Measurements from ENCODE around the gene MAGI2. TPM values are rescaled to one million over a fixed set of nuclear protein-coding genes. Genes with fewer than 3 reads are reported as not detected.

Gene MAGI2
- total RNA-seq, 2 experiments from 2014 or later: 0.03 to 0.17 TPM

GRCh38 chr7:78605119-78605518, 848.3 kb downstream of the MAGI2 start:
- Histone ChIP-seq H2AFZ (ENCODE audit: low read length) (no peak overlapping the region), H3K36me3 (ENCODE audit: insufficient read depth, low read length) (no peaks in the 10 kb centered on the region), H3K4me3 (ENCODE audit: low read depth, low read length, poor library complexity, severe bottlenecking) (no peak overlapping the region), H3K27ac (ENCODE audit: low read depth, low read length, poor library complexity, severe bottlenecking) (no peak overlapping the region), H4K20me1 (ENCODE audit: insufficient read depth, low read length) (no peaks in the 10 kb centered on the region), H3K9me2 (ENCODE audit: insufficient read depth, low read length) (no peaks in the 10 kb centered on the region), H3K79me2 (ENCODE audit: insufficient read depth, low read depth, low read length) (no peaks in the 10 kb centered on the region), H3K4me2 (ENCODE audit: low read length) (no peak overlapping the region), H3K9me3 (ENCODE audit: low read length) (no peaks in the 10 kb centered on the region), H3K4me1 (ENCODE audit: insufficient read depth, low read length, poor library complexity, severe bottlenecking) (no peaks in the 10 kb centered on the region)
- no peak for DNase-seq (ENCODE audit: low spot score)
- intact Hi-C loops (cut with micrococcal nuclease; ENCODE audit: unreplicated experiment): no loop called here
- no peak for TF ChIP-seq EZH2phosphoT487 (IDR thresholded peaks at IDR 0.05; ENCODE audit: borderline replicate concordance, low read depth, low read length)
- no peak for TF ChIP-seq CTCF (conservative IDR thresholded peaks at IDR 0.05; ENCODE audit: low read length)
- ChIA-PET CTCF (ENCODE audit: unreplicated experiment) (no interaction called here), POLR2A (no interaction called here)
- BruUV-seq (replicated peaks): no TSS peak

GRCh38 chr7:78601728-78602127, 851.7 kb downstream of the MAGI2 start:
- no peak overlapping the region for H3K27ac ChIP-seq (ENCODE audit: low read depth, low read length, poor library complexity, severe bottlenecking)
- no peaks in the 10 kb centered on the region for H3K4me1 ChIP-seq (ENCODE audit: insufficient read depth, low read length, poor library complexity, severe bottlenecking)
- no peaks in the 10 kb centered on the region for H3K9me3 ChIP-seq (ENCODE audit: low read length)
- no peaks in the 10 kb centered on the region for H3K79me2 ChIP-seq (ENCODE audit: insufficient read depth, low read depth, low read length)
- H3K4me2 ChIP-seq (ENCODE audit: low read length): no peak overlapping the region
- DNase-seq (ENCODE audit: low spot score): no peak
- no peak overlapping the region for H2AFZ ChIP-seq (ENCODE audit: low read length)
- ChIA-PET POLR2A (interaction anchor here (0.6 kb wide), 1 partner anchor 696 kb away, joined by 3 read pairs; no protein-coding TSS in a partner anchor), CTCF (ENCODE audit: unreplicated experiment) (no interaction called here)
- H4K20me1 ChIP-seq (ENCODE audit: insufficient read depth, low read length): no peaks in the 10 kb centered on the region
- BruUV-seq (replicated peaks): no TSS peak
- intact Hi-C loops (cut with micrococcal nuclease; ENCODE audit: unreplicated experiment): no loop called here
- no peaks in the 10 kb centered on the region for H3K36me3 ChIP-seq (ENCODE audit: insufficient read depth, low read length)
- no peaks in the 10 kb centered on the region for H3K9me2 ChIP-seq (ENCODE audit: insufficient read depth, low read length)
- no peak overlapping the region for H3K4me3 ChIP-seq (ENCODE audit: low read depth, low read length, poor library complexity, severe bottlenecking)
- TF ChIP-seq CTCF (conservative IDR thresholded peaks at IDR 0.05; ENCODE audit: low read length) (no peak), EZH2phosphoT487 (IDR thresholded peaks at IDR 0.05; ENCODE audit: borderline replicate concordance, low read depth, low read length) (no peak)

- intact Hi-C loops (cut with micrococcal nuclease; ENCODE audit: unreplicated experiment): no loop called here
Observed at GRCh38 chr7:78594156-78594555, 859.3 kb downstream of the MAGI2 start.

More at GRCh38 chr7:78594156-78594555, 859.3 kb downstream of the MAGI2 start:
- no peak overlapping the region for H2AFZ ChIP-seq (ENCODE audit: low read length)
- H3K9me3 ChIP-seq (ENCODE audit: low read length): no peaks in the 10 kb centered on the region
- no peak overlapping the region for H3K4me3 ChIP-seq (ENCODE audit: low read depth, low read length, poor library complexity, severe bottlenecking)
- H3K4me2 ChIP-seq (ENCODE audit: low read length): no peak overlapping the region
- H3K4me1 ChIP-seq (ENCODE audit: insufficient read depth, low read length, poor library complexity, severe bottlenecking): no peaks in the 10 kb centered on the region
- H3K27ac ChIP-seq (ENCODE audit: low read depth, low read length, poor library complexity, severe bottlenecking): no peak overlapping the region
- no peaks in the 10 kb centered on the region for H3K9me2 ChIP-seq (ENCODE audit: insufficient read depth, low read length)
- no peaks in the 10 kb centered on the region for H4K20me1 ChIP-seq (ENCODE audit: insufficient read depth, low read length)
- no peaks in the 10 kb centered on the region for H3K36me3 ChIP-seq (ENCODE audit: insufficient read depth, low read length)
- ChIA-PET POLR2A (no interaction called here), CTCF (ENCODE audit: unreplicated experiment) (no interaction called here)
- TF ChIP-seq CTCF (conservative IDR thresholded peaks at IDR 0.05; ENCODE audit: low read length): no peak
- TF ChIP-seq EZH2phosphoT487 (IDR thresholded peaks at IDR 0.05; ENCODE audit: borderline replicate concordance, low read depth, low read length): no peak
- no TSS peak for BruUV-seq (replicated peaks)
- no peak for DNase-seq (ENCODE audit: low spot score)
- H3K79me2 ChIP-seq (ENCODE audit: insufficient read depth, low read depth, low read length): no peaks in the 10 kb centered on the region
